Measurements from ENCODE around the gene CAMTA1.

CAMTA1 gene

DNA sequence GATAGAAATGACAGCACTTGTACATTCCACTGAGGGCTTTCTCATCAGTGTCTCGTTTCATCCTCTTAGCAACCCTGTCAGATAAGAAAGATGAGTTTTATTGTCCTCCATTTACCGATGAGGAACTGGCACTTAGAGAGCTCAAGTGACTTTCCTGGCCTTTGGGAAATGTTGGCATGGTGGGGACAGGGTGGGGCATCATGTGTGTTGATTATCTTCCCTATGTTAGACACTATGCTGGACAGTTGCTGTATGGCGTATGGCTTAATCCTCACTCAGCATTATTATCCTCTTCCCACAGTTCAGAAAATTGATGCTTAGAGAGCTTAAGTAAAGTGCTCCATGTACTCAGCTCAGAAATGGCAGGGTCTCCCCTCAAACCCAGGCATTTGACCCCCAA lies 163.2 kb downstream of the CAMTA1 start:
- no peak for DNase-seq (ENCODE audit: low read depth)
- TF ChIP-seq CTCF (conservative IDR thresholded peaks at IDR 0.05; ENCODE audit: low read depth, low read length) = no peak
- H3K4me3 ChIP-seq (ENCODE audit: low read length) = no peak overlapping the region

- no peak for DNase-seq (ENCODE audit: low read depth)
- no peak for TF ChIP-seq CTCF (conservative IDR thresholded peaks at IDR 0.05; ENCODE audit: low read depth, low read length)
- H3K4me3 ChIP-seq (ENCODE audit: low read length) = no peak overlapping the region
These were observed 163.6 kb downstream of the CAMTA1 start for GRCh38 chr1:6948861-6949260.

GRCh38 chr1:6950001-6950765 lies 164.9 kb downstream of the CAMTA1 start:
- no peak overlapping the region for H3K4me3 ChIP-seq (ENCODE audit: low read length)
- TF ChIP-seq CTCF (conservative IDR thresholded peaks at IDR 0.05; ENCODE audit: low read depth, low read length) = no peak
- DNase-seq (ENCODE audit: low read depth) = no peak

DNA sequence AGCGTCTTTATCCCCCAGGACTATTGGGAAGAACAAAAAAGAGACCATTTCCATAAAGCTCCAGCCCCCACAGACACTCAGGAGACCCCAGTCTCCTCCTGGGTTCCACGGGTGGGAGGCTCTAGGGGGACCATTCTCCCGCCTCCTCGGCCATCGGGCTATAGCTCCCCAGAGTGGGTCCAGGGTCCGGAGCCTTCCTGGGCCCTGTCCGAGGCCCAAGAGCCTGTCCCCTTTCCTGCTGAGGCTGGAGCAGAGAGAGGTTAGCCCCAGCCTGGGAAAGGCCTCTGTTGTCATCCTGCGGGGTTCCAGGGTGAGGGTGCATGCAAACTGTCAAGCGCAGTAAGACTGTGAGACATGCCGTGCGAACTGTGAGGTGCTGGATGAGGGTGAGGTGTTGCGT lies 166.3 kb downstream of the CAMTA1 start:
- TF ChIP-seq CTCF (conservative IDR thresholded peaks at IDR 0.05; ENCODE audit: low read depth, low read length) = no peak
- H3K4me3 ChIP-seq (ENCODE audit: low read length) = no peak overlapping the region
- DNase-seq (ENCODE audit: low read depth) = no peak

DNA sequence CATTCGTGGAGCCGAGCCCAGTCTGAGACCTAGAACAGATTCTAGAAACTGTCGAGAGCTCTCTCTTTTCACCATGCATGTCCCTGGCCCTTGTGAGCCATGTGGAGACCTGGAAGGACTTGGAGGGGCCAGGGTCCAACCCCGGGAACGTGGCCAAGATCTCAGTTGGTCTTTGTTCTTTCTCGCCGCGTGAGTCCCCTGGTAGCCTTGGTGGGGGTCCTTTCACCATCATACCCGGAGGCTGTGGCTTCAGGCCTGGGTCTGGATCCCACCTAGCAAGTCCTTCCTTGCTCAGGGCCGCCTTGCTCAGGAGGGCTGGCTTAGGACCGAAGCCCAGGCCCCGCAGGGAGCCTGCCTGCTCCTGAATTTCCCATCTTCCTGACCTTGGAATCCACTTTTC lies 168.0 kb downstream of the CAMTA1 start:
- TF ChIP-seq CTCF (conservative IDR thresholded peaks at IDR 0.05; ENCODE audit: low read depth, low read length) = no peak
- no peak overlapping the region for H3K4me3 ChIP-seq (ENCODE audit: low read length)
- DNase-seq (ENCODE audit: low read depth) = no peak

DNA sequence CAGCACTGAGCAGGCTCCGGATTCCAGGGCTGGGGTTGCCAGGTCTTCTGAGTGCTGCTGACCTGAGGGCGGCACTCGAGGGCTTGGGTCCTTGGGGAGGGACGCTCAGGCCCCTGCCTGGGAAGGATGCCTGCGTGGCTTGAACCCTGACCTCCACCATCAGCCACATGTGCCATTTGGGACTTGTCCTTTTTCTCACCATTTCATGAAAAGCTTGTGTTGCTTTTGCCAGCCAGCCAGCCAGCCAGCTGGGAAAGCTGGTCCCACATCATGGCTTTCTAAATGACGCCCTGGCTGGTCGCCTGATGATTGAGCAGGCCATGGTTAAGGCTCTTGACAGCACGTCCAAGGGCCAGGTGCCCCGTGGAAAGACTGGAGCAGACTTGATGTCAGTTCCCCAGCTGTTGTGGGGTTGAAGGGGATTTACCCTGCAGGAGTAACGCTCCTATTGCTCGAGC lies 168.7 kb downstream of the CAMTA1 start:
- no peak for TF ChIP-seq CTCF (conservative IDR thresholded peaks at IDR 0.05; ENCODE audit: low read depth, low read length)
- DNase-seq (ENCODE audit: low read depth) = no peak
- H3K4me3 ChIP-seq (ENCODE audit: low read length) = no peak overlapping the region

DNA sequence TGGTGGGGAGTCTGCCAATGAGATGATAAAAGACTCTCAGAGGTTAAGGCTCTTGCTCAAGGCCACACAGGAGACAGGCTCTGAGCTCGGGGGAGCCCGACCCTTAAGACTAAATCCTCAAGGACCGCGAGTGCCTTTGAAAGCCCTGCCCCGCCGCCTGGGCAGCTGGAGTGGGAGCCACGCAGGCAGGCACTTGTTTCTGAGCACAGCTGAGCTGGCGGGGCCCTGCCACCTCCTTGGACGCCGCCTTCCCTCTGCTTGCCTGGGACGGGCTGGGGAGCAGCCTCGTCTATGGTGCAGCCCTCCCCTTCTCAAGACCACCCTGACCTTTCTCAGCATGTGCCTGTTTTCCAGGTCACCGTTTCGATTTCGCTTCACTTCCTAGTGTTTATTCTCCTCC lies 169.3 kb downstream of the CAMTA1 start:
- DNase-seq (ENCODE audit: low read depth) = no peak
- TF ChIP-seq CTCF (conservative IDR thresholded peaks at IDR 0.05; ENCODE audit: low read depth, low read length) = no peak
- H3K4me3 ChIP-seq (ENCODE audit: low read length) = no peak overlapping the region

Data from retinal pigment epithelial cell (primary cell).